NCI-H2107 (cell line): Measurements from ENCODE around the gene STX1B.
"Not testable (repeated sequence)": the region's sequence is repeated elsewhere in the genome, so short reads cannot be mapped to it uniquely, and the experiment has no call there.

Source experiments
- DNase-seq: peaks from one replicate; lab custom pipeline; 2025; lab: John Stamatoyannopoulos, UW

The STX1B gene

GRCh38 chr16:31013292-31013691, 2.9 kb upstream of the STX1B start:
- DNase-seq, result not testable (repeated sequence)

GRCh38 chr16:31011815-31012214, 1.4 kb upstream of the STX1B start:
- not testable (repeated sequence) for DNase-seq

GRCh38 chr16:31009894-31010584, 399 bp downstream of the STX1B start:
- no peak for DNase-seq

- DNase-seq, result no peak
Observed at GRCh38 chr16:31009120-31009519, 1.3 kb downstream of the STX1B start.

- no peak for DNase-seq
Observed at GRCh38 chr16:31008551-31008950, 1.9 kb downstream of the STX1B start.

GRCh38 chr16:31008149-31008548, 2.3 kb downstream of the STX1B start:
- DNase-seq, result no peak

- DNase-seq, result no peak
Observed at GRCh38 chr16:31007684-31008083, 2.8 kb downstream of the STX1B start.

GRCh38 chr16:31006589-31006988, 3.8 kb downstream of the STX1B start:
- DNase-seq, result no peak

GRCh38 chr16:31006086-31006385, 4.4 kb downstream of the STX1B start:
- DNase-seq, result no peak

- no peak for DNase-seq
Observed at GRCh38 chr16:31005350-31006085, 4.9 kb downstream of the STX1B start.

- DNase-seq, result no peak
Observed at GRCh38 chr16:31004658-31005057, 5.8 kb downstream of the STX1B start.

- DNase-seq, result no peak
Observed at GRCh38 chr16:31003744-31004143, 6.7 kb downstream of the STX1B start.

GRCh38 chr16:31002862-31003341, 7.5 kb downstream of the STX1B start:
- no peak for DNase-seq

GRCh38 chr16:31002250-31002700, 8.2 kb downstream of the STX1B start:
- DNase-seq, result no peak

- no peak for DNase-seq
Observed at GRCh38 chr16:31001507-31002249, 8.8 kb downstream of the STX1B start.

- DNase-seq, result no peak
Observed at GRCh38 chr16:31000671-31001382, 9.6 kb downstream of the STX1B start.

- no peak for DNase-seq
Observed at GRCh38 chr16:30998852-30999761, 11.3 kb downstream of the STX1B start.

GRCh38 chr16:30997725-30998711, 12.4 kb downstream of the STX1B start:
- no peak for DNase-seq

- DNase-seq, result no peak
Observed at GRCh38 chr16:30996985-30997724, 13.3 kb downstream of the STX1B start.
